Ascending aorta (tissue), 2 donors: ENCODE results near the gene F2RL1. TPM values are rescaled to one million over a fixed set of nuclear protein-coding genes. Genes with fewer than 3 reads are reported as not detected.

Experiments used
- DNase-seq, 2 donors: peaks; one replicate each; pipeline ENCODE4 v3.0.0-alpha.2; 2019; ENCODE audit warnings: low spot score in 2 of 2
- H3K27ac ChIP-seq, 2 donors: fragments of 200-600 bp; sonication (generic); one replicate each; pipeline ENCODE4 v1.5.1; 2016 to 2017; ENCODE audit warnings: mild to moderate bottlenecking in 1 of 2
- H3K27me3 ChIP-seq: fragments of 200-600 bp; sonication (generic); one replicate; pipeline ENCODE4 v1.5.1; 2017
- H3K36me3 ChIP-seq, 2 donors: fragments of 200-600 bp; sonication (generic); one replicate each; pipeline ENCODE4 v1.5.1; 2016
- H3K4me1 ChIP-seq, 2 donors: fragments of 200-600 bp; sonication (generic); one replicate each; pipeline ENCODE4 v1.5.1; 2016 to 2017; ENCODE audit warnings: mild to moderate bottlenecking in 1 of 2
- H3K4me3 ChIP-seq, 2 donors: fragments of 200-600 bp; sonication (generic); one replicate each; pipeline ENCODE4 v1.5.1; 2016 to 2017; ENCODE audit warnings: mild to moderate bottlenecking in 1 of 2
- H3K9me3 ChIP-seq, 2 donors: fragments of 200-600 bp; sonication (generic); one replicate each; pipeline ENCODE4 v1.5.1; 2016
- CTCF ChIP-seq, 3 experiments: fragments of 200-600 bp in 2 of 3; fragments of 450-650 bp in 1 of 3; sonication (generic) in 2 of 3; IDR thresholded peaks; one replicate each; pipeline ENCODE4 v1.5.1; 2016 to 2019; ENCODE audit warnings: antibody characterized with exemption in 3 of 3, mild to moderate bottlenecking in 1 of 3, moderate library complexity in 1 of 3
- intact Hi-C: fragments of 100-400 bp; cut with DNase I; formaldehyde crosslinking; loops from one replicate; pipeline ENCODE4 v1.15.1; 2023
- total RNA-seq: library from RNA; depleted of rRNA; stranded (reverse); fragments of >200 nt; gene quantifications from one replicate; pipeline ENCODE4 v1.1.0, GENCODE V29; 2016

The F2RL1 gene
- total RNA-seq, 1 donor from 2014 or later, result 0.53 TPM

- DNase-seq, result peak in 1 of 2 donors; percentile 72
- no peak for TF ChIP-seq CTCF (IDR thresholded peaks at IDR 0.05)
- Histone ChIP-seq H3K9me3 (no peaks in the 10 kb centered on the region), H3K27ac (peak overlapping the region; percentile 73 to 76), H3K27me3 (no peaks in the 10 kb centered on the region), H3K36me3 (no peaks in the 10 kb centered on the region), H3K4me1 (peaks cover 3 to 20% of the 10 kb centered on the region in 2 donors), H3K4me3 (no peak overlapping the region)
- intact Hi-C loops, result loop anchor here (10.0 kb wide), 1 partner anchor 704 kb away; the partner anchor contains the start of gene WDR41
Measured at GRCh38 chr5:76790632-76791290, 28.1 kb upstream of the F2RL1 start.

GRCh38 chr5:76791461-76791860 is 27.4 kb upstream of the F2RL1 start:
- peak overlapping the region; percentile 73 to 76 for H3K27ac ChIP-seq
- H3K4me1 ChIP-seq, result peaks cover 3 to 20% of the 10 kb centered on the region in 2 donors

GRCh38 chr5:76794871-76795270 is 24.0 kb upstream of the F2RL1 start:
- no peak for DNase-seq
- Histone ChIP-seq H3K27ac (no peak overlapping the region), H3K4me1 (peaks cover 0 to 13% of the 10 kb centered on the region in 2 donors), H3K9me3 (no peaks in the 10 kb centered on the region), H3K4me3 (no peak overlapping the region), H3K27me3 (no peaks in the 10 kb centered on the region), H3K36me3 (no peaks in the 10 kb centered on the region)
- intact Hi-C loops, result loop anchor here (10.0 kb wide), 1 partner anchor 700 kb away; the partner anchor contains the start of gene WDR41
- no peak for TF ChIP-seq CTCF (IDR thresholded peaks at IDR 0.05)

More at GRCh38 chr5:76791461-76791860, 27.4 kb upstream of the F2RL1 start:
- DNase-seq, result no peak
- TF ChIP-seq CTCF (IDR thresholded peaks at IDR 0.05), result no peak
- H3K36me3 ChIP-seq, result no peaks in the 10 kb centered on the region
- intact Hi-C loops, result loop anchor here (10.0 kb wide), 1 partner anchor 703 kb away; the partner anchor contains the start of gene WDR41
- H3K9me3 ChIP-seq, result no peaks in the 10 kb centered on the region
- H3K27me3 ChIP-seq, result no peaks in the 10 kb centered on the region
- H3K4me3 ChIP-seq, result no peak overlapping the region

- DNase-seq, result no peak
- Histone ChIP-seq H3K9me3 (no peaks in the 10 kb centered on the region), H3K27me3 (no peaks in the 10 kb centered on the region), H3K4me1 (no peaks in the 10 kb centered on the region), H3K4me3 (no peak overlapping the region), H3K36me3 (no peaks in the 10 kb centered on the region), H3K27ac (no peak overlapping the region)
- intact Hi-C loops, result loop anchor here (10.0 kb wide), 1 partner anchor 695 kb away; the partner anchor contains the start of gene WDR41
- no peak for TF ChIP-seq CTCF (IDR thresholded peaks at IDR 0.05)
Measured at GRCh38 chr5:76799588-76799987, 19.2 kb upstream of the F2RL1 start.

- no peaks in the 10 kb centered on the region for H3K4me1 ChIP-seq
- intact Hi-C loops, result no loop called here
- no peaks in the 10 kb centered on the region for H3K9me3 ChIP-seq
- no peaks in the 10 kb centered on the region for H3K27me3 ChIP-seq
- no peaks in the 10 kb centered on the region for H3K36me3 ChIP-seq
- no peak overlapping the region for H3K4me3 ChIP-seq
- DNase-seq, result no peak
- no peak for TF ChIP-seq CTCF (IDR thresholded peaks at IDR 0.05)
- H3K27ac ChIP-seq, result no peak overlapping the region
Measured at GRCh38 chr5:76800579-76800978, 18.3 kb upstream of the F2RL1 start.
